IPS-15b (cell line): ENCODE results near the gene PHPT1.
"Not testable (repeated sequence)": the region's sequence is repeated elsewhere in the genome, so short reads cannot be mapped to it uniquely, and the experiment has no call there.

Experiments used
- H3K27me3 ChIP-seq: one replicate; pipeline ENCODE4 v1.6.1; 2013; ENCODE audit warnings: low read length; ENCODE audit not compliant: control insufficient read depth, insufficient read depth
- H3K36me3 ChIP-seq: one replicate; pipeline ENCODE4 v1.6.1; 2013; ENCODE audit warnings: low read length; ENCODE audit not compliant: control insufficient read depth, insufficient read depth
- H3K4me1 ChIP-seq: one replicate; pipeline ENCODE4 v1.6.1; 2013; ENCODE audit warnings: mild to moderate bottlenecking, low read length; ENCODE audit not compliant: control insufficient read depth, insufficient read depth
- H3K4me3 ChIP-seq: one replicate; pipeline ENCODE4 v1.5.1; 2013; ENCODE audit warnings: low read depth, low read length
- H3K9ac ChIP-seq: one replicate; pipeline ENCODE4 v1.6.1; 2013; ENCODE audit warnings: low read depth, mild to moderate bottlenecking, low read length
- H3K9me3 ChIP-seq: one replicate; pipeline ENCODE4 v1.6.1; 2013; ENCODE audit warnings: mild to moderate bottlenecking, low read length; ENCODE audit not compliant: control insufficient read depth, insufficient read depth

PHPT1 gene

GRCh38 chr9:136835932-136836904, 13.0 kb upstream of the PHPT1 start:
- H3K36me3 ChIP-seq = peaks cover 35% of the 10 kb centered on the region
- no peaks in the 10 kb centered on the region for H3K9me3 ChIP-seq
- H3K9ac ChIP-seq = no peak overlapping the region
- no peaks in the 10 kb centered on the region for H3K4me1 ChIP-seq
- H3K27me3 ChIP-seq = no peaks in the 10 kb centered on the region
- H3K4me3 ChIP-seq = no peak overlapping the region

- H3K9ac ChIP-seq = no peak overlapping the region
- peaks cover 24% of the 10 kb centered on the region for H3K36me3 ChIP-seq
- no peaks in the 10 kb centered on the region for H3K9me3 ChIP-seq
- no peaks in the 10 kb centered on the region for H3K27me3 ChIP-seq
- peaks cover 4% of the 10 kb centered on the region for H3K4me1 ChIP-seq
- H3K4me3 ChIP-seq = no peak overlapping the region
These were observed 11.9 kb upstream of the PHPT1 start for GRCh38 chr9:136837146-136837855.

GRCh38 chr9:136837856-136838277, 11.3 kb upstream of the PHPT1 start:
- H3K36me3 ChIP-seq = peaks cover 23% of the 10 kb centered on the region

GRCh38 chr9:136838314-136839228, 10.6 kb upstream of the PHPT1 start:
- Histone ChIP-seq H3K4me3 (no peak overlapping the region), H3K36me3 (peaks cover 23% of the 10 kb centered on the region), H3K9ac (no peak overlapping the region), H3K27me3 (no peaks in the 10 kb centered on the region), H3K4me1 (peaks cover 4% of the 10 kb centered on the region), H3K9me3 (no peaks in the 10 kb centered on the region)

More at GRCh38 chr9:136837856-136838277, 11.3 kb upstream of the PHPT1 start:
- not testable (repeated sequence) for H3K27me3 ChIP-seq, H3K9ac ChIP-seq, H3K4me3 ChIP-seq, H3K4me1 ChIP-seq, H3K9me3 ChIP-seq

- Histone ChIP-seq H3K4me1 (peaks cover 4% of the 10 kb centered on the region), H3K36me3 (peaks cover 23% of the 10 kb centered on the region), H3K4me3 (no peak overlapping the region), H3K9me3 (no peaks in the 10 kb centered on the region), H3K27me3 (no peaks in the 10 kb centered on the region), H3K9ac (no peak overlapping the region)
These were observed 9.7 kb upstream of the PHPT1 start for GRCh38 chr9:136839229-136840139.

- Histone ChIP-seq H3K4me3 (no peak overlapping the region), H3K4me1 (peaks cover 4% of the 10 kb centered on the region), H3K36me3 (peaks cover 23% of the 10 kb centered on the region), H3K9me3 (no peaks in the 10 kb centered on the region), H3K9ac (no peak overlapping the region), H3K27me3 (no peaks in the 10 kb centered on the region)
These were observed 8.9 kb upstream of the PHPT1 start for GRCh38 chr9:136840140-136840876.

- H3K9ac ChIP-seq = no peak overlapping the region
These were observed 8.1 kb upstream of the PHPT1 start for GRCh38 chr9:136840877-136841645.

GRCh38 chr9:136841646-136842379, 7.4 kb upstream of the PHPT1 start:
- not testable (repeated sequence) for H3K9me3 ChIP-seq, H3K9ac ChIP-seq, H3K27me3 ChIP-seq, H3K4me1 ChIP-seq
- peaks cover 19% of the 10 kb centered on the region for H3K36me3 ChIP-seq
- H3K4me3 ChIP-seq = peak overlapping the region; percentile 30

More at GRCh38 chr9:136840877-136841645, 8.1 kb upstream of the PHPT1 start:
- Histone ChIP-seq H3K9me3 (no peaks in the 10 kb centered on the region), H3K4me3 (no peak overlapping the region), H3K36me3 (peaks cover 23% of the 10 kb centered on the region), H3K27me3 (no peaks in the 10 kb centered on the region), H3K4me1 (peaks cover 4% of the 10 kb centered on the region)

GRCh38 chr9:136842380-136842948, 6.7 kb upstream of the PHPT1 start, which contains the start of gene AJM1:
AJM1 (plus strand) TSS chr9:136842478; CDS start chr9:136844415, 1,937 bp downstream.
- not testable (repeated sequence) for H3K4me1 ChIP-seq

More at GRCh38 chr9:136842380-136842948, 6.7 kb upstream of the PHPT1 start, which contains the start of gene AJM1:
- not testable (repeated sequence) for H3K9me3 ChIP-seq, H3K27me3 ChIP-seq, H3K9ac ChIP-seq
- H3K4me3 ChIP-seq = peak within 1 kb of the TSS; percentile 30
- H3K36me3 ChIP-seq = peaks cover 19% of the 10 kb centered on the region
